ENCODE measurements around the gene TMEM179. TPM values are rescaled to one million over a fixed set of nuclear protein-coding genes. Genes with fewer than 3 reads are reported as not detected.

The TMEM179 gene
- total RNA-seq, 1 experiment from 2014 or later: 11.4 TPM

- DNase-seq: no peak
- H3K27ac ChIP-seq (ENCODE audit: insufficient read length, low read depth, low read length): no peak overlapping the region
- no peaks in the 10 kb centered on the region for H3K4me1 ChIP-seq (ENCODE audit: insufficient read depth, low read length)
- H3K56ac ChIP-seq (ENCODE audit: insufficient read length, low read depth, low read length): no peak overlapping the region
- no peak overlapping the region for H2BK15ac ChIP-seq (ENCODE audit: low read depth, low read length)
- H4K91ac ChIP-seq (ENCODE audit: insufficient read length, low read depth, low read length): no peak overlapping the region
- H3K18ac ChIP-seq (ENCODE audit: insufficient read length, low read depth, low read length): no peak overlapping the region
- no peak overlapping the region for H3K23ac ChIP-seq (ENCODE audit: insufficient read length, low read depth, low read length)
- H2BK120ac ChIP-seq (ENCODE audit: low read depth, low read length, poor library complexity, severe bottlenecking): no peak overlapping the region
- no peak overlapping the region for H3K4me2 ChIP-seq (ENCODE audit: insufficient read depth, insufficient read length, low read length)
- H3K79me2 ChIP-seq (ENCODE audit: insufficient read depth, low read length): no peaks in the 10 kb centered on the region
- no CpG with 5 or more reads among the region's 5 CpGs for WGBS (ENCODE audit: extremely low coverage, insufficient read length, low lambda C conversion rate)
- Mint-ChIP-seq H3K27ac (no peak overlapping the region), H3K36me3 (ENCODE audit: insufficient read depth in 1 of 3, low read depth in 3 of 3) (peaks cover 0 to 22% (median 12%) of the 10 kb centered on the region in 3 experiments; a peak in 5 of 7 replicates), H3K4me3 (no peak overlapping the region), H3K9me3 (peaks cover 31 to 36% of the 10 kb centered on the region in 2 experiments), H3K4me1 (no peaks in the 10 kb centered on the region; a peak in 1 of 4 replicates), H3K27me3 (ENCODE audit: low read depth) (peaks cover 28% of the 10 kb centered on the region)
- H3K23me2 ChIP-seq (ENCODE audit: insufficient read length, low read depth, low read length, poor library complexity, severe bottlenecking): no peaks in the 10 kb centered on the region
- no peaks in the 10 kb centered on the region for H3K79me1 ChIP-seq (ENCODE audit: insufficient read depth, low read depth, low read length, poor library complexity, severe bottlenecking)
- no peaks in the 10 kb centered on the region for H4K20me1 ChIP-seq (ENCODE audit: control insufficient read depth, insufficient read depth, insufficient read length)
- H2AK5ac ChIP-seq (ENCODE audit: insufficient read length, low read length): no peak overlapping the region
- H2AFZ ChIP-seq (ENCODE audit: low read length): no peak overlapping the region
- no peaks in the 10 kb centered on the region for H3K27me3 ChIP-seq (ENCODE audit: insufficient read depth, low read length)
- no peaks in the 10 kb centered on the region for H3K9me3 ChIP-seq (ENCODE audit: control insufficient read depth, low read depth, low read length)
- no peak overlapping the region for H3K14ac ChIP-seq (ENCODE audit: insufficient read depth, low read length)
- no peak overlapping the region for H2BK5ac ChIP-seq (ENCODE audit: insufficient read length, low read length)
- no peak overlapping the region for H3K9ac ChIP-seq (ENCODE audit: extremely low read depth, insufficient read length, low read length)
- no peak overlapping the region for H4K8ac ChIP-seq (replicated peaks; ENCODE audit: insufficient read length, low read depth, low read length)
- H3T11ph ChIP-seq (ENCODE audit: low read length): no peak overlapping the region
- no peak for TF ChIP-seq CTCF (conservative IDR thresholded peaks at IDR 0.05)
- H4K5ac ChIP-seq (ENCODE audit: insufficient read length, low read depth, low read length): no peak overlapping the region
- no peak overlapping the region for H2BK20ac ChIP-seq (ENCODE audit: low read depth, low read length, poor library complexity, severe bottlenecking)
- H3K4ac ChIP-seq (ENCODE audit: low read depth, low read length): no peak overlapping the region
- H2BK12ac ChIP-seq (ENCODE audit: insufficient read length, low read depth, low read length): no peak overlapping the region
Observed at GRCh38 chr14:104624939-104625338, 20.4 kb upstream of the TMEM179 start.

Data from H9 (cell line).